ENCODE measurements around the gene RSPH9. TPM values are rescaled to one million over a fixed set of nuclear protein-coding genes. Genes with fewer than 3 reads are reported as not detected.
"Not testable (repeated sequence)": the region's sequence is repeated elsewhere in the genome, so short reads cannot be mapped to it uniquely, and the experiment has no call there.

Gene RSPH9
- polyA plus RNA-seq, 2 donors, result 0.14 to 0.16 TPM

- Histone ChIP-seq H3K4me1 (ENCODE audit: control insufficient read depth in 2 of 2, insufficient read depth in 2 of 2, low read length in 1 of 2) (peaks cover 2 to 4% of the 10 kb centered on the region in 2 donors), H3K27ac (ENCODE audit: low read depth in 2 of 2, low read length in 1 of 2) (peak overlapping the region; percentile 81 to 83), H3K4me3 (ENCODE audit: low read depth in 1 of 2, low read length in 2 of 2) (peak overlapping the region; percentile 78 to 80), H3K9me3 (ENCODE audit: control insufficient read depth in 2 of 2, insufficient read depth in 1 of 2, low read depth in 1 of 2, low read length in 1 of 2) (no peaks in the 10 kb centered on the region), H3K27me3 (ENCODE audit: control insufficient read depth in 1 of 2, insufficient read depth in 2 of 2, low read length in 2 of 2) (no peaks in the 10 kb centered on the region), H3K36me3 (ENCODE audit: control insufficient read depth in 2 of 2, insufficient read depth in 2 of 2, low read length in 1 of 2) (peaks cover 0 to 8% of the 10 kb centered on the region in 2 donors)
- 12 to 13% methylated on average over 7 of the region's 7 CpGs for WGBS, 2 donors
Observed at GRCh38 chr6:43636308-43636659, 8.6 kb upstream of the RSPH9 start.

GRCh38 chr6:43639984-43640800 lies 4.6 kb upstream of the RSPH9 start:
- WGBS, 2 donors, result 88 to 89% methylated on average over 21 of the region's 21 CpGs
- H3K4me3 ChIP-seq (ENCODE audit: low read depth in 1 of 2, low read length in 2 of 2), result no peak overlapping the region
- peak overlapping the region in 1 of 2 donors; percentile 64 for H3K27ac ChIP-seq (ENCODE audit: low read depth in 2 of 2, low read length in 1 of 2)
- no peaks in the 10 kb centered on the region for H3K27me3 ChIP-seq (ENCODE audit: control insufficient read depth in 1 of 2, insufficient read depth in 2 of 2, low read length in 2 of 2)
- H3K9me3 ChIP-seq (ENCODE audit: control insufficient read depth in 2 of 2, insufficient read depth in 1 of 2, low read depth in 1 of 2, low read length in 1 of 2), result no peaks in the 10 kb centered on the region
- peaks cover 0 to 8% of the 10 kb centered on the region in 2 donors for H3K36me3 ChIP-seq (ENCODE audit: control insufficient read depth in 2 of 2, insufficient read depth in 2 of 2, low read length in 1 of 2)
- peaks cover 2 to 4% of the 10 kb centered on the region in 2 donors for H3K4me1 ChIP-seq (ENCODE audit: control insufficient read depth in 2 of 2, insufficient read depth in 2 of 2, low read length in 1 of 2)

GRCh38 chr6:43645613-43645964 lies 753 bp downstream of the RSPH9 start:
- H3K36me3 ChIP-seq (ENCODE audit: control insufficient read depth in 2 of 2, insufficient read depth in 2 of 2, low read length in 1 of 2), result peaks cover 0 to 2% of the 10 kb centered on the region in 2 donors
- WGBS, 2 donors, result 13% methylated on average over 9 of the region's 9 CpGs
- peak overlapping the region; percentile 25 to 34 for H3K4me3 ChIP-seq (ENCODE audit: low read depth in 1 of 2, low read length in 2 of 2)
- H3K4me1 ChIP-seq (ENCODE audit: control insufficient read depth in 2 of 2, insufficient read depth in 2 of 2, low read length in 1 of 2), result no peaks in the 10 kb centered on the region
- H3K27ac ChIP-seq (ENCODE audit: low read depth in 2 of 2, low read length in 1 of 2), result peak overlapping the region in 1 of 2 donors; percentile 17
- no peaks in the 10 kb centered on the region for H3K9me3 ChIP-seq (ENCODE audit: control insufficient read depth in 2 of 2, insufficient read depth in 1 of 2, low read depth in 1 of 2, low read length in 1 of 2)
- no peaks in the 10 kb centered on the region for H3K27me3 ChIP-seq (ENCODE audit: control insufficient read depth in 1 of 2, insufficient read depth in 2 of 2, low read length in 2 of 2)

DNA sequence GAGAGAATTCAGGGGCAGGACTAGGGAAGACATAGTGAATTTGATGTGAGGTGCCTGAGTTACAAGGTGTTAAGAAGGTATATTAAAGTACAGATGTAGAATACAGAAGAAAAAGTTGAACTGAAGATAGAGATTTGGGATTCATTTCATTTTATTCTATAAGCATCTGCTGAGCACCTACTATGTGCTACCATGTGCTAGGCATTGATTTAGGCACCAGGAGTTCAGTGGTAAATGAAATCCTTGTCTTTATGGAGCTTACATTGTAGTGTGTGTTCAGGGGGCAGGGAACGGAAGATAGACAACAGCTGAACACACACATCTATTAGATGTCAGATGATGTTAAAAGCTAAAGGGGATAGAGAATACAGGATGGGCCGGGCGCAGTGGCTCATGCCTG lies 2.8 kb downstream of the RSPH9 start:
- Histone ChIP-seq H3K27ac (ENCODE audit: low read depth in 2 of 2, low read length in 1 of 2) (no peak overlapping the region), H3K27me3 (ENCODE audit: control insufficient read depth in 1 of 2, insufficient read depth in 2 of 2, low read length in 2 of 2) (no peaks in the 10 kb centered on the region), H3K36me3 (ENCODE audit: control insufficient read depth in 2 of 2, insufficient read depth in 2 of 2, low read length in 1 of 2) (no peaks in the 10 kb centered on the region), H3K4me1 (ENCODE audit: control insufficient read depth in 2 of 2, insufficient read depth in 2 of 2, low read length in 1 of 2) (no peaks in the 10 kb centered on the region), H3K4me3 (ENCODE audit: low read depth in 1 of 2, low read length in 2 of 2) (no peak overlapping the region), H3K9me3 (ENCODE audit: control insufficient read depth in 2 of 2, insufficient read depth in 1 of 2, low read depth in 1 of 2, low read length in 1 of 2) (no peaks in the 10 kb centered on the region)
- WGBS, 2 donors, result 92 to 94% methylated on average over 3 of the region's 3 CpGs

DNA sequence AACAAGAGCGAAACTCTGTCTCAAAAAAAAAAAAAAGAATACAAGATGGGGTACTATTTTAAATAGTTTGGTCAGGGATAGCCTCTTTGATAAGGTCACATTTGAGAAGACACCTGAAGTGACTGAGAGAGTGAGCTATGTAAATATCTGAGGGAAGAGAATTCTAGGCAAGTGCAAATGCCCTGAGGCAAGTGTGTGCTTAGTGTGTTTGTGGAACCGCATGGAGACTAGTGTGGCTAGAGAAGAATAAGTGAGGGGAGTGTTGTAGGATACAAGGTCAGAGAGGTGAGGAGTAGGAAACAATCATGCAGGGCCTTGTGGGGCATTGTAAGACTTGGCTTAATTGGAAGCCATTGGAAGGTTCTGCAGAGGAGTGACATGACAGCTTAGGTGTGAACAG lies 3.4 kb downstream of the RSPH9 start:
- WGBS, 2 donors, result 87 to 90% methylated on average over 2 of the region's 2 CpGs
- H3K9me3 ChIP-seq (ENCODE audit: control insufficient read depth in 2 of 2, insufficient read depth in 1 of 2, low read depth in 1 of 2, low read length in 1 of 2), result no peaks in the 10 kb centered on the region
- H3K4me3 ChIP-seq (ENCODE audit: low read depth in 1 of 2, low read length in 2 of 2), result no peak overlapping the region

GRCh38 chr6:43652822-43653221 lies 8.0 kb downstream of the RSPH9 start:
- H3K36me3 ChIP-seq (ENCODE audit: control insufficient read depth in 2 of 2, insufficient read depth in 2 of 2, low read length in 1 of 2); H3K4me3 ChIP-seq (ENCODE audit: low read depth in 1 of 2, low read length in 2 of 2); H3K27me3 ChIP-seq (ENCODE audit: control insufficient read depth in 1 of 2, insufficient read depth in 2 of 2, low read length in 2 of 2); H3K9me3 ChIP-seq (ENCODE audit: control insufficient read depth in 2 of 2, insufficient read depth in 1 of 2, low read depth in 1 of 2, low read length in 1 of 2); H3K27ac ChIP-seq (ENCODE audit: low read depth in 2 of 2, low read length in 1 of 2); H3K4me1 ChIP-seq (ENCODE audit: control insufficient read depth in 2 of 2, insufficient read depth in 2 of 2, low read length in 1 of 2): not testable (repeated sequence)
- 93 to 97% methylated on average over 2 of the region's 2 CpGs for WGBS, 2 donors

More for the DNA sequence above, 3.4 kb downstream of the RSPH9 start:
- Histone ChIP-seq H3K27me3 (ENCODE audit: control insufficient read depth in 1 of 2, insufficient read depth in 2 of 2, low read length in 2 of 2) (no peaks in the 10 kb centered on the region), H3K4me1 (ENCODE audit: control insufficient read depth in 2 of 2, insufficient read depth in 2 of 2, low read length in 1 of 2) (no peaks in the 10 kb centered on the region), H3K27ac (ENCODE audit: low read depth in 2 of 2, low read length in 1 of 2) (no peak overlapping the region), H3K36me3 (ENCODE audit: control insufficient read depth in 2 of 2, insufficient read depth in 2 of 2, low read length in 1 of 2) (no peaks in the 10 kb centered on the region)

DNA sequence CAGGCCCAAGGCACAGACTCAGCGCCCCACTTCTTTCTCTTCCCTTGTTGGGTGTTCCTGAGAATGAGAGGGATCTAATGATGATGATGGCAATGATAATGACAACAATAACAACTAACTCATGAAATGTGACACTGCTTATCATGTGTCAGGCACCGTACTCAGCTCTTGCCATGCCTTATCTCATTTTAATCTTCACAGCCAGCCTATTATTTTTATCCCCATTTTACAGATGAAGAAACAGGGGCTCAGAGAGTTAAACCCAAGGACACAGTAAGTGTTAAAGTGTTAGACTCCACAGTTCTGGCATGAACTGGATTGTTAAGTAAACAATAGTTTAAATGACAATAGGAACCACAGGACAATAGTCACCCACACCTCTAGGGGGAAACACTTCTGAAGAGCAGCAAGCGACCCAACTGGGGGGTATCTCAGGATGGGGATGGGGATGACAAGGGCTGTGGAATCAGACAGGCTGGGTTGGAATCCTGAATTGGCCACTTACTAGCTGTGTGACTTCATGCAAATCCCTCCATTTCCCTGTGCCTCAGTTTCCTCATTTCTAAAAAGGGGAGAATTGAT lies 12.5 kb downstream of the RSPH9 start:
- H3K4me1 ChIP-seq (ENCODE audit: control insufficient read depth in 2 of 2, insufficient read depth in 2 of 2, low read length in 1 of 2), result no peaks in the 10 kb centered on the region
- H3K27me3 ChIP-seq (ENCODE audit: control insufficient read depth in 1 of 2, insufficient read depth in 2 of 2, low read length in 2 of 2), result no peaks in the 10 kb centered on the region
- no peaks in the 10 kb centered on the region for H3K9me3 ChIP-seq (ENCODE audit: control insufficient read depth in 2 of 2, insufficient read depth in 1 of 2, low read depth in 1 of 2, low read length in 1 of 2)
- H3K27ac ChIP-seq (ENCODE audit: low read depth in 2 of 2, low read length in 1 of 2), result no peak overlapping the region
- H3K4me3 ChIP-seq (ENCODE audit: low read depth in 1 of 2, low read length in 2 of 2), result no peak overlapping the region
- WGBS, 2 donors, result 90 to 91% methylated on average over 3 of the region's 3 CpGs
- H3K36me3 ChIP-seq (ENCODE audit: control insufficient read depth in 2 of 2, insufficient read depth in 2 of 2, low read length in 1 of 2), result no peaks in the 10 kb centered on the region

GRCh38 chr6:43658161-43658560 lies 13.3 kb downstream of the RSPH9 start:
- Histone ChIP-seq H3K36me3 (ENCODE audit: control insufficient read depth in 2 of 2, insufficient read depth in 2 of 2, low read length in 1 of 2) (no peaks in the 10 kb centered on the region), H3K9me3 (ENCODE audit: control insufficient read depth in 2 of 2, insufficient read depth in 1 of 2, low read depth in 1 of 2, low read length in 1 of 2) (no peaks in the 10 kb centered on the region), H3K27ac (ENCODE audit: low read depth in 2 of 2, low read length in 1 of 2) (no peak overlapping the region), H3K4me1 (ENCODE audit: control insufficient read depth in 2 of 2, insufficient read depth in 2 of 2, low read length in 1 of 2) (no peaks in the 10 kb centered on the region), H3K27me3 (ENCODE audit: control insufficient read depth in 1 of 2, insufficient read depth in 2 of 2, low read length in 2 of 2) (no peaks in the 10 kb centered on the region), H3K4me3 (ENCODE audit: low read depth in 1 of 2, low read length in 2 of 2) (no peak overlapping the region)
- 88 to 90% methylated on average over 9 of the region's 9 CpGs for WGBS, 2 donors

GRCh38 chr6:43662948-43663347 lies 18.1 kb downstream of the RSPH9 start:
- H3K36me3 ChIP-seq (ENCODE audit: control insufficient read depth in 2 of 2, insufficient read depth in 2 of 2, low read length in 1 of 2); H3K9me3 ChIP-seq (ENCODE audit: control insufficient read depth in 2 of 2, insufficient read depth in 1 of 2, low read depth in 1 of 2, low read length in 1 of 2); H3K27ac ChIP-seq (ENCODE audit: low read depth in 2 of 2, low read length in 1 of 2); H3K27me3 ChIP-seq (ENCODE audit: control insufficient read depth in 1 of 2, insufficient read depth in 2 of 2, low read length in 2 of 2); H3K4me3 ChIP-seq (ENCODE audit: low read depth in 1 of 2, low read length in 2 of 2): not testable (repeated sequence)
- 87 to 91% methylated on average over 5 of the region's 5 CpGs for WGBS, 2 donors
- H3K4me1 ChIP-seq (ENCODE audit: control insufficient read depth in 2 of 2, insufficient read depth in 2 of 2, low read length in 1 of 2), result peaks cover 0 to 10% of the 10 kb centered on the region in 2 donors

GRCh38 chr6:43665376-43665775 lies 20.5 kb downstream of the RSPH9 start:
- Histone ChIP-seq H3K4me3 (ENCODE audit: low read depth in 1 of 2, low read length in 2 of 2) (no peak overlapping the region), H3K27ac (ENCODE audit: low read depth in 2 of 2, low read length in 1 of 2) (no peak overlapping the region), H3K36me3 (ENCODE audit: control insufficient read depth in 2 of 2, insufficient read depth in 2 of 2, low read length in 1 of 2) (no peaks in the 10 kb centered on the region), H3K27me3 (ENCODE audit: control insufficient read depth in 1 of 2, insufficient read depth in 2 of 2, low read length in 2 of 2) (no peaks in the 10 kb centered on the region), H3K9me3 (ENCODE audit: control insufficient read depth in 2 of 2, insufficient read depth in 1 of 2, low read depth in 1 of 2, low read length in 1 of 2) (no peaks in the 10 kb centered on the region), H3K4me1 (ENCODE audit: control insufficient read depth in 2 of 2, insufficient read depth in 2 of 2, low read length in 1 of 2) (peaks cover 15 to 28% of the 10 kb centered on the region in 2 donors)
- 76 to 94% methylated on average over 1 of the region's 1 CpG for WGBS, 2 donors
